Stimulated activated CD8-positive, alpha-beta memory T cell treated with anti-CD3 and anti-CD28 coated beads, Interleukin-7, amount 100 ng/mL, for 48 hours (primary cell): ENCODE results near the gene FUT2.
"Not testable (repeated sequence)": the region's sequence is repeated elsewhere in the genome, so short reads cannot be mapped to it uniquely, and the experiment has no call there.

Experiments used
- DNase-seq, 2 donors: peaks; one replicate each; pipeline ENCODE4 v3.0.0-alpha.2; 2020; ENCODE audit warnings: low read depth in 1 of 2; ENCODE audit errors: extremely low read depth in 1 of 2

The FUT2 gene

GRCh38 chr19:48698046-48698445 lies 2.3 kb downstream of the FUT2 start:
- DNase-seq, result no peak

- DNase-seq, result no peak
Observed at GRCh38 chr19:48702701-48703100, 6.9 kb downstream of the FUT2 start.

- no peak for DNase-seq
Observed at GRCh38 chr19:48703316-48703715, 7.5 kb downstream of the FUT2 start.

GRCh38 chr19:48705431-48705830 lies 9.7 kb downstream of the FUT2 start:
- no peak for DNase-seq

- no peak for DNase-seq
Observed at GRCh38 chr19:48708471-48708870, 12.7 kb downstream of the FUT2 start.

GRCh38 chr19:48711106-48711662 lies 15.4 kb downstream of the FUT2 start:
- no peak for DNase-seq

GRCh38 chr19:48713041-48713863 lies 17.5 kb downstream of the FUT2 start:
- DNase-seq, result no peak

GRCh38 chr19:48713864-48714755 lies 18.3 kb downstream of the FUT2 start:
- DNase-seq, result peak; percentile 94 to 99

GRCh38 chr19:48714759-48715675 lies 19.2 kb downstream of the FUT2 start:
- no peak for DNase-seq

GRCh38 chr19:48715681-48716171 lies 20.0 kb downstream of the FUT2 start:
- no peak for DNase-seq

- no peak for DNase-seq
Observed at GRCh38 chr19:48716562-48717291, 21.0 kb downstream of the FUT2 start.

- not testable (repeated sequence) for DNase-seq
Observed at GRCh38 chr19:48718106-48718505, 22.3 kb downstream of the FUT2 start.

- no peak for DNase-seq
Observed at GRCh38 chr19:48718711-48719231, 23.0 kb downstream of the FUT2 start.

GRCh38 chr19:48719263-48720171 lies 23.7 kb downstream of the FUT2 start, which contains the start of gene MAMSTR:
TSS of gene MAMSTR (minus strand) at chr19:48719725. CDS start at chr19:48719031, 694 bp downstream.
- no peak for DNase-seq

- DNase-seq, result no peak
Observed at GRCh38 chr19:48720251-48720612, 24.5 kb downstream of the FUT2 start.

GRCh38 chr19:48720613-48721296 lies 25.0 kb downstream of the FUT2 start:
- DNase-seq, result peak; percentile 78 to 96

GRCh38 chr19:48722196-48722708 lies 26.5 kb downstream of the FUT2 start:
- no peak for DNase-seq
